HL-60/S4 treated with phorbol 12-myristate 13-acetate at 8.2 ng/mL for 4 days and 3 days (cell line): Measurements from ENCODE around the gene LHX5.

Source experiments
- in situ Hi-C: fragments of 300-500 bp; cut with MboI; formaldehyde crosslinking; loops from 2 replicates; pipeline ENCODE4 v1.15.0; 2022; ENCODE audit warnings: low sequenced_read_pairs

LHX5 gene

GRCh38 chr12:113443030-113443539 is 28.6 kb downstream of the LHX5 start:
- in situ Hi-C loops, result no loop called here

GRCh38 chr12:113440947-113441782 is 30.5 kb downstream of the LHX5 start:
- in situ Hi-C loops, result no loop called here

GRCh38 chr12:113440336-113440735 is 31.3 kb downstream of the LHX5 start:
- in situ Hi-C loops, result no loop called here

- in situ Hi-C loops, result no loop called here
These were observed 32.1 kb downstream of the LHX5 start for GRCh38 chr12:113439606-113440030.

- in situ Hi-C loops, result no loop called here
These were observed 32.4 kb downstream of the LHX5 start for GRCh38 chr12:113439301-113439597.

GRCh38 chr12:113438523-113439300 is 33.0 kb downstream of the LHX5 start:
- in situ Hi-C loops, result no loop called here

GRCh38 chr12:113437729-113438100 is 34.0 kb downstream of the LHX5 start:
- in situ Hi-C loops, result no loop called here

- in situ Hi-C loops, result no loop called here
These were observed 34.5 kb downstream of the LHX5 start for GRCh38 chr12:113436993-113437728.

GRCh38 chr12:113436586-113436985 is 35.1 kb downstream of the LHX5 start:
- in situ Hi-C loops, result no loop called here

- in situ Hi-C loops, result no loop called here
These were observed 36.3 kb downstream of the LHX5 start for GRCh38 chr12:113435367-113435766.

GRCh38 chr12:113432986-113433385 is 38.7 kb downstream of the LHX5 start:
- in situ Hi-C loops, result no loop called here

- in situ Hi-C loops, result loop anchor here (10.0 kb wide), 1 partner anchor 114 kb away; no protein-coding TSS in a partner anchor
These were observed 43.2 kb downstream of the LHX5 start for GRCh38 chr12:113428482-113428881.

- in situ Hi-C loops, result loop anchor here (10.0 kb wide), 1 partner anchor 113 kb away; no protein-coding TSS in a partner anchor
These were observed 43.8 kb downstream of the LHX5 start for GRCh38 chr12:113427882-113428281.

GRCh38 chr12:113425960-113426453 is 45.7 kb downstream of the LHX5 start:
- in situ Hi-C loops, result loop anchor here (10.0 kb wide), 1 partner anchor 111 kb away; no protein-coding TSS in a partner anchor

- in situ Hi-C loops, result loop anchor here (10.0 to 25.0 kb wide), 2 partner anchors 110 to 238 kb away; partner anchors contain the start of genes DDX54 and RITA1
These were observed 46.5 kb downstream of the LHX5 start for GRCh38 chr12:113424915-113425823.

GRCh38 chr12:113424456-113424855 is 47.2 kb downstream of the LHX5 start:
- in situ Hi-C loops, result loop anchor here (10.0 to 25.0 kb wide), 2 partner anchors 110 to 237 kb away; partner anchors contain the start of genes DDX54 and RITA1

GRCh38 chr12:113422886-113423669 is 48.6 kb downstream of the LHX5 start:
- in situ Hi-C loops, result loop anchor here (10.0 to 25.0 kb wide), 2 partner anchors 108 to 236 kb away; partner anchors contain the start of genes DDX54 and RITA1

- in situ Hi-C loops, result loop anchor here (10.0 to 25.0 kb wide), 2 partner anchors 107 to 235 kb away; partner anchors contain the start of genes DDX54 and RITA1
These were observed 49.4 kb downstream of the LHX5 start, which contains the start of gene SDSL for GRCh38 chr12:113422030-113422885. TSS of gene SDSL (plus strand) at chr12:113422380. CDS start at chr12:113427983, 5,603 bp downstream.
